ENCODE results near the gene CCDC197.

The CCDC197 gene
- 0 to 0.77 (median 0) reads per million in 17 experiments for total RNA-seq

GRCh38 chr14:93997082-93997481 lies at the start of gene CCDC197:
Gene CCDC197, plus strand, starts transcription at chr14:93997301. Its CDS starts 831 bp downstream, at chr14:93998132.
- no peak for DNase-seq

- no peak for DNase-seq
Observed at GRCh38 chr14:93949511-93950075, 47.5 kb upstream of the CCDC197 start.

DNA sequence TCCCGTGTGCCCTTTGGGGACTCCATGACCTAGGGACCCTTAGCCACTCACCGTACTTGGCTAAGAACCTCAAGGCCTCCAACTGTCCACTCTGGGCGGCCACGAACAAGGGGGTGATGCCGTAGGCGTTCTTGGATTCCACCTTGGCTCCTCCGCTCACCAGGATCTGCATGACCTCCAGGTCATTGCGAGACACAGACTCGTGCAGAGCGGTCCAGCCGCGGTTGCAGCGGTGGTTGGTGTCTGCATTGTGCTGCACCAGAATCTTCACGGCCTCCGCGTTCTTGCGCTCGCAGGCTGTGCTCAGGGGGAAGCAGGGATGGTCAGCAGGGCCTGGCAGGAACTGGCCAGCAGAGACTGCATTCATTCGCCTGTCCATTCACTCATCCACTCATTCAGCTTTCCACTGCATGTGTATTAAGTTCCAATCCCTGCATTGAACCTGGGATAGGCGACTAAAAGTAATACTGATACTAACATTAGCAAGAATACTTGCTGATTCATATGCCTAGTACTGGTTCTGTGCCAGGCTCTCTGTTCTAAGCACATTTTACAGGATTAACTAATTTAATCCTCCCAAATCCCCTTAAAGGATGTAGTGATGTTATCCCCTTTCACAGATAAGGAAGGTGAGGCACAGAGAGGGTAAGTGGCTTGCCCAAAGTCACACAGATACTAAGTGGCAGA lies 46.0 kb upstream of the CCDC197 start:
- DNase-seq: no peak

DNA sequence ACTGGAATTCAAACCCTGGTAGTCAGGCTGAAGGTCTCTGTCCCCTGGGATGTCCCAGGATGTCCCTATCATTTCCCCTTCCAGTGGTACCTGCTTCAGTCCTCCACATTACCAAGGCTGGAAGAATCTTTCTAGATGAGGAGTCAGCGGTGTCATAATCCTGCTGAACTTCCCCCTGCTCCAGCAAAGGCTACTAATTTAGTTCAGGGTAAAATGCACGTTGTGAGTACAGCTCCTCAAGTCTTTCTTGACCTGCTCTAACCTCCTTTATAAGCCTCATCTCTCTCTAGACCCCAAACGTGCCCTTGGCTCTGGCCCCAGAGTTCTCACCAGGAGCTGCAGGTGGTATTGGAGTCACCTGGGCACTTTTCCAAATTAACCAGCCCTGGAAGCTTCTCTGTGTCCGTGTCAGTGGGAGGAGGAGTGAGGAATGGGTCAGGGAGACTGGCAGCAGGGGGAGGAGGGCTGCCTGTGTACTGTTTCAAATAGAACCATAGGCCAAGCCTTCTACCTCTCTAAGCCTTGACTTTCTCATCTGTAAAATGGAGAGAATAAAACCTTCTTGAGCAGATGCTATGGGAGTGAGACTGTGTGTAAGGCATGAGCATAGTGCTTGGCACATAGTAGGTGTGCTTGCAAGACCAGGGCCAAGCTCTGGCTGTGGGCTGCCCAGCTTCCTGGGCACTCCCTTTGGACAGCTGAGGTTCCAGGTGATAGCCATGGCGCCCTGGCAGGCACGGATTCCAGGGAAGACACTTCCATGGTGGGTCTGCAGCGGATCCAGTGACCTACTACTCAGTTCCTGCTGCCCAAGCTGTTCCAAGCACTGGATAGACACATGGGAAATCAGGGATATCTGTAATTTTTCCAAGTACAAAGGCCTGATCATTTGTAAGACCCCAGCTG lies 45.2 kb upstream of the CCDC197 start:
- peak; percentile 33 to 62 (median 53) for DNase-seq

GRCh38 chr14:93952829-93953228 lies 44.3 kb upstream of the CCDC197 start:
- DNase-seq: no peak

DNA sequence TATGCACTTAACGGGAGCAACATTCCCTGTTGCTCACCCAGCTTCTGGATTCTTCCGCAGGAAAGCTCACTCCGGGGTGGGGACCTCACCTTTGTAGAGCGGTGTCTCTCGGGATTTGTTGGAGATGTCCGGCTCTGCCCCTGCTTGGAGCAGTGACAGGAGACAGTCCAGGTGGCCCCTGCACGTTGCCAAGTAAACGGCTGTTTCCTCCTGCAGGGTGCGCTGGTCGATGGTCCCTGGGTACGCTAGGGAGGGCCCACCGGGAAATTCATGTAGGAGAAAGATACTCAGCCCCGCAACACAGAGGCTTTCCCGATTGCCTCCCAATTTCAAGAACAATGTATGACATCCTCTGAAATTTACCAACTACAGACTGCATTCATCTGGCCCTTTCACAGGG lies 43.8 kb upstream of the CCDC197 start:
- no peak for DNase-seq

GRCh38 chr14:93953739-93954515 lies 43.2 kb upstream of the CCDC197 start:
- peak in 3 of 4 experiments; percentile 24 to 40 (median 36) for DNase-seq

- no peak for DNase-seq
Observed at GRCh38 chr14:93954516-93954830, 42.6 kb upstream of the CCDC197 start.

DNA sequence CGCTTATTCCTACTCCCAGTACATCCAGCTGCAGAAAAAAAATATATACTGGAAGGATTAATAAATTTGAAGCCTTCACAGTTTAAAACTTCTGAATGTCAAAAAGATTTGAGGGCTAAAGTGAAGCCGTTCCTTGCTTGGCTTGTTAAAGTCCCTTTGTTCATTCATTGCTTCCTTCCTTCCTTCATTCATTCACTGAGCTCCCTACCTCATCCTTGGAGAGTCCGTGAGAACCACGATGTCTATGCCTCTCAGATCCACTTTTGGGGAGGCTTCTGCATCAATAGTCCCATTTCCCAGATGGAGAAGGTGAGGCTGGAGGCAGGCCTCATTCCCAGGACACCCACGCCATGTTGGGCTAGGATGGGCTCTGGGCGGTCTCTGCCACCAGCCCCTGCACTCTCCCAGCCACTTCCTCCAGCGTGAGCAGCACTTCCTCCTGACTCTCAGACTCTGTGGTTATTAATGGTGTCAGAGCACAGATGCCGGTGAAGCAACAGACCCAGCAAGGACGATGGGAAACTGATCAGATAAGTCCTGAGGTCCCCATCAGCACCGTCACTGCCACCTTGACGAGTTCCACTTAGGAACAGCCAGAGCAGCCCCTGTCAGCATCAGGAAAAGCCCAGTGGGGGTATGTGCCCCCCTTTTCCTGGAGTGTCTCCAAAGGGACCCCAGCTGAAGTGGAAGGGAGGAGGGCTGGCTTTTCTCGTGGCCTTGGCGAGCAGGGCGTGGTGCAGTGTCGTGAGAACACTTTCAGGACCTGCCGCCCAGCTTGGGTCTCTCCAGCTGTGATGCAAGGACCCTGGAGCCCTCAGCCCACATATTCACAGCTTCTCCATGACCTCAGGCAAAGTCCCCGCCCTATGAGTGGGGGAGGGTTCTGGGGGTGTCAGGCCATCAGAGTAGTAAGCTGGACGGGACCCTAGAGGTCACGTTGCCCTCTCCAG lies 41.9 kb upstream of the CCDC197 start:
- DNase-seq: peak; percentile 87 to 94 (median 93)

DNA sequence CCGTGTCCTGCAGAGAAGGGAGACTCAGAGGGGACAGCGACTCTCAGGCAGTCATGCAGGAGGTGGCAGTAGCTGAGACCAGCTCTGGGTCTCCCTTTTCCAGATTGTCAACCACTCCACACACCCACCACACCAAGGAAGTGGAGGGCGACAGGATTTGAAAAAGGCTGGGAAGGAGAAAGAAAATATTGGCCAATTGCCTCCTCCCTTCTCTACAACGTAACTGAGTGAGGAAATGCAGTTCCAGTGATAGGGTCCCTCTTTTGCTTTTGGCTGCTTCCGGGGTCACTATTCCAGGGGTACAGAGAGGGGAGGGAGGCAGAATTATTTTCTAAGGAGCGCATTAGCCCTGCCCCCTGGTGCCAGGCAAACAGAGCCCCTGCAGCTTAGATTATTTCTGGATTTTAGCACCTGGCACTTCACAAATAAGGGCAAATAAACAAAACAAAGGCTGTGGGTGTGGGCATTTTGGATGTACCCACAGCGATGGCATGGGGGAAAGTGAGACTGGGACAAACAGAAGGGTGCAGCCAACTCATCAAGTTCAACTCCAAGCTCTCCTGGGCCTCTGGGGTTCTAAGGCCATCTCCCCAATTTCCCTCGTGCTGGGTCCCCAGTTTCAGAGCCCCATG lies 41.1 kb upstream of the CCDC197 start:
- no peak for DNase-seq

DNA sequence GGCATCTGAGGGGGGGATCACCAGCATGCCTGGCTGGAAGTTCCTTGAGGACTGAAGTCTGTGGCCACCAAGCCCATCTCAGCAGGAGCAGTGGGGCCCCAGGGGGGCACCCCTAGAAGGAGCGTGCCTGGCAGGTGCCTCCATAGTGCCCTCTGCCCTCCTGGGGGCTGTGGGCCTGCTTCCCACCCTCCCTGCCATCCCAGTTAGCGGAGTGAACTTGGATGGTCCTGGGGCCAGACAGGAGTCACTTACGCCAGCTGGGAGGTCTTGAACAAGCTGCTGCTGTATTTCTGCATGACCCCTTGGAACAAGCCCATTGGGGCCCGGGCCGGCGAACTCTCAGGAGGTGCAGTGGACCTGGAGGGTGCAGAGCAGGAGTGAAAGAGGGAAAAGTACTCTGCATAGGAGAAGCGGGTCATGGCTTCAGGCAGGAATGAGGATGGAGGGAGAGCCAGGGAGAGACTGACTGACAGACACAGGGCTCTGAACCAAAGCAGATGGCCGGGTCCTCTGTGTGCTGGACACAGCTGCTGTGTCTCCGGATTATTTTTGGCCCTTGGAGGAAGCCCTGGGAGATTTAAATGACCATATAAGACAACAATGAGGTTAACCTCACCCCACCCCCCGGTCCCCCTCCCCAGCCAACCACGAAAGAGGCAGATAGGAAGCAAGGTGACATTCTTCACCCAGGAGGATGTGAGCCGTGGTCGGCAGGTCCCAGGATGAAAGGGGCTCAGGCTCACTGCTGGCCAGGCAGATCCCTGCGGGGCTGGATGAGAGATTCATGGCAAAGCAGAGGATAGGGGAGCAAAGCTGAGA lies 40.4 kb upstream of the CCDC197 start:
- DNase-seq: no peak

GRCh38 chr14:93957333-93957710 lies 39.8 kb upstream of the CCDC197 start:
- no peak for DNase-seq

DNA sequence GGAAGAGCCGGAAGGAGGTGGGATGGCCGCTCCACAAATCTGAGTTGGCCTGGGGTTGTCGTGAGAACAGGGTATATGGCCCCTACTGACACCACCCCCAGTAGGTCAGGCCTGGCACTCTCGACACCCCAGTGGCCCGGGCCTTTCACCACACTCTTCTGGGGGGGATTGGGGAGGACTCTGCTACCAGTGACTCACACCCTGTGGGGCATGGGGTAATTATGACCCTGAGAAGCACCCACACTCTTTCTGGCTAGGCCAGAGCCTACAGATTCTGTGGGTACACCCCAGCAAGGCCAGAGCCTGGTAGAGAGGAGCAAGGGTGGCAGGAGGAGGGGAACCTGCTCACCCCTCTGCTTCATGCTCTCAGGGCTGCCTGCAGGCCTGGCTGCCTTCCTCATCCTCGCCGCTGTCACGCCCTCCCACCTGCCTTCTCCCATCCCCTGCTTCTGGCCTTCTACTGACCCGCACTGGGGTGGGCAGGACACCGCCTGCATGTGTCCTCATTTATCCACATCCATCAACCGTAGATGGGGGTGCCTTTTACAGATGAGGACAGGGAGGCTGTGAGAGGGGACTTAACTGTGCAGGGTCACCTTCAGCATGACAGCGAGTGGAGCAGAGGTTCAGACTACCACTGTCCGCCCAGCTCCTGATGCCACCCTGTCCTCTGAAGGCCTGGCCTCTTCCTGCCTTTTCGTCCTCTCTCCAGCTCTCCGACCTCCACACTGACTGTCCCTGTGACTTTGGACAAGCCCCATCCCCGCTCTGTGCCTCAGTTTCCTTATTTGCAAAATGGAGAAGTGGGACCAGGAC lies 39.1 kb upstream of the CCDC197 start:
- DNase-seq: peak; percentile 19 to 67 (median 57)

DNA sequence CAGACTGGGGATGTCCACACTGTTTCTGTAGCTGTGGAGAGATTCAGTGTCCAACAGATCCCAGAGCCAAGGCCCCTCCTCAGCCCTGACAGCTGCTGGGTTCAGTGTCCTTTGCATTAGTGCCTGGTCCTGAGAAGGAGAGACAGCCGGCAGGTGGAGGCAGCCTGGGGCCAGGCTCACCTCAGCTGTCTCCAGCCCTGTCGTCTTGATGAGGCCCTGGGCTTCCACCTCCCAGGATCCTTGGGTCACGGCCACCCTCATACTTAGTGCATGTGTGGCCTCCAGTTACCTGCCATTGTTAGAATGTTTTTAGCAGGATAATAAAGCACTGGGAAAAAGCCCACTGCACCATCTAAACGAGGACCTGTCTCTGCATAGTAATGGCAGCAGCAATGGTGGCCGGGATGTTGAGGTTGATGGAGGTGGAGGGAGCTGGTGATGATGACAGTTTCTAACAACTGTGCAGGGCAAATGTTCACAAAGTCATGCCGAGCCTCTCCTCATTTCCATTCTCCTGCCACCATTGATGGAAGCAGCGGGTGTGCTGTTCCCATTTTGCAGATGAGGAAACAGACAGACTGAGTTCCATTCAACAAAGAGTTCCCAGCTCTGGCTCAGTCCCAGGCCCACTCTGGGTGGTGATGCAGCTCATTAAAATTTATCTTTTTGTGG lies 38.4 kb upstream of the CCDC197 start:
- DNase-seq: no peak

DNA sequence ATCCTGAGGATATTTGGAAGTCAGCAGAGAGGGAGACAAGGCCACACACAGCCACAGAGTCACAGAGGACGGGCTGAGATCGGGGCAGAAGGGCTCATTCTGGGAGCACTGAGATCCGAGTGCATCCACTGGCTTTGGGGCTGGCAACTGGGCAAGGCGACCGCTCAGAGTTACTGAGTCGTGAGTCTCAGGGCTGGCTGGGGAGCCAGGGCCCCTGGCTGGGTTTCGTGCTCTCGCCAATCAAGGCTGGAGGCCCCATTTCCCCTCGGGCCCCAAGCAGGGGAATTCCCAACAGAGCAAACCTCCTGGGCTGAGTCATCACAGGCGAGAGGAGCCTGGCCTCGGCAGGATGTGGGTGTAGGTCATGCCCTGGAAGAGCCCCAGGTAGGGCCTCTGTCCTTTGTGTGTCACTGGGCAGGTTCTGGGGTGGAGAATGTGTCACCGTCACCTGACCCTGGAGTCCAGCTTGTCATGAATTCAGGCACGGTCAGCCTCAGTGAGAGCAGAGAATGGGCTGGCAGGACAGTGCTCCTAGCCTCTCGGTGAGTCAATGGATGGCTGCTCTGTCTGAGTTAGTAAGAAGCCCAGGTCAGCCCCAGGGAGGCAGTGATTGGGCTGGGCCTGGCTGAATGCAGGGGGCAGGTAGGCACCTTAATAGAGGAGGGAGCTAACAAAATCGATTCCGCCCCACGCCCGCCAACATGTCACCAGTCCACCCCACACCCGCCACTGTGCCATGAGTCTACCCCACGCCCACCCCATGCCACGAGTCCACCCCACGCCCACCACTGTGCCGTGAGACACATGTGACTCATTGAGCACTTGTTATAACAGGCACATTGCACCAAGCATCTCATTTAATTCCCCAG lies 37.6 kb upstream of the CCDC197 start:
- DNase-seq: peak; percentile 87 to 95 (median 92)

- peak in 1 of 4 experiments; percentile 52 for DNase-seq
Observed at GRCh38 chr14:93960108-93960475, 37.0 kb upstream of the CCDC197 start.

DNA sequence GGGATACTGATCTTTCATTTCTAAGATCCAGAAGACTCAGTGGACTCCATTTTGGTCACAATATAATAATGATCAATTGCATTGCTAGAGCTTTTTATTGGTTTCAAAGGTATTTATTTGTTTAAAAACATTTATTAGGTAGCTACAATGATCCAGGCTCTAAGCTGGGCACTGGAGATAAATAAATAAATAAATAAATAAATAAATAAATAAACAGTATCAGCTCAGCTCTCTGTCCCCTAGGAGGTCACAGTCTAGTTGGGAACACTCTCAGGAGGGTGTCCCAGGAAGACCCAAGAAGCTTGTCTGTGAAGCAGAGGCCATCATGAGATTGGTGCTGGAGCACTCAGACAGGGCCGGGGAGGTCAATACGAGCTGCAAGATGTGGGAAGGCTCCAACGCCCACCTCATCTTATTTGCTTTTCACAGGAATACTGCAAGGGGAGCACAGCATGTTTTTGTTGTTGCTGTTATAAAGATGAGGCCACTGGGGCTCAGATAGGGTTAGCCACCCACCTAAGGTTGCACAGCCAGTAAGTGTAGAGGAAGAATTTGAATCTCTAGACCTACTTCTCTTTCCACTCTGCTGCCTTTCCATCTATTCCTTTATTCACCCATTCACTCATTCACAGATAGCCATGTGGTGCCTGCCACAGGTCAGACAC lies 36.2 kb upstream of the CCDC197 start:
- DNase-seq: peak in 2 of 4 experiments; percentile 26 to 41
